OCI-LY7 (cell line): ENCODE results near the gene ANLN.

Source experiments
- CTCF ChIP-seq: fragments of 200-600 bp; sonication (generic); conservative IDR thresholded peaks from 2 replicates; pipeline ENCODE4 v1.5.1; 2014; ENCODE audit warnings: mild to moderate bottlenecking, antibody characterized with exemption, low read length, moderate library complexity, mixed read lengths
- EZH2phosphoT487 ChIP-seq: fragments of 200-600 bp; sonication (generic); IDR thresholded peaks from 2 replicates; pipeline ENCODE4 v1.6.1; 2018; ENCODE audit warnings: low read depth, borderline replicate concordance, mild to moderate bottlenecking, mixed run types, antibody characterized with exemption, low read length, moderate library complexity, mixed read lengths

GRCh38 chr7:36439624-36440023 lies 50.0 kb downstream of the ANLN start:
- TF ChIP-seq CTCF (no peak), EZH2phosphoT487 (no peak)
